IgD-negative memory B cell (primary cell): ENCODE measurements around the gene STK32B. TPM values are rescaled to one million over a fixed set of nuclear protein-coding genes. Genes with fewer than 3 reads are reported as not detected.

Source experiments
- H3K27ac Mint-ChIP-seq, 3 donors: one replicate each; pipeline ENCODE4 v1.8.0; 2020 to 2022; ENCODE audit warnings: mild to moderate bottlenecking in 3 of 3, mixed read lengths in 3 of 3, moderate library complexity in 1 of 3
- H3K27me3 Mint-ChIP-seq: one replicate; pipeline ENCODE4 v1.8.0; 2021; ENCODE audit warnings: mixed read lengths
- H3K36me3 Mint-ChIP-seq: one replicate; pipeline ENCODE4 v1.8.0; 2020; ENCODE audit warnings: mild to moderate bottlenecking, mixed read lengths
- H3K4me1 Mint-ChIP-seq, 3 donors: one replicate each; pipeline ENCODE4 v1.8.0; 2020 to 2022; ENCODE audit warnings: mixed read lengths in 3 of 3, mild to moderate bottlenecking in 1 of 3
- H3K4me3 Mint-ChIP-seq, 4 donors: one replicate each; pipeline ENCODE4 v1.8.0; 2020 to 2022; ENCODE audit warnings: mild to moderate bottlenecking in 4 of 4, mixed read lengths in 4 of 4, moderate library complexity in 3 of 4
- H3K9me3 Mint-ChIP-seq, 3 donors: one replicate each; pipeline ENCODE4 v1.8.0; 2020 to 2021; ENCODE audit warnings: mixed read lengths in 3 of 3, mild to moderate bottlenecking in 1 of 3
- polyA plus RNA-seq: library from polyadenylated mRNA; unstranded; fragments of 300-500 nt; fragmentation: Illumina TruSeq; gene quantifications from one replicate; pipeline ENCODE4 v1.2.3, GENCODE V29; 2021

STK32B gene
- polyA plus RNA-seq, 1 donor from 2014 or later, result not detected

- no peaks in the 10 kb centered on the region for H3K4me1 Mint-ChIP-seq
- H3K27me3 Mint-ChIP-seq, result no peaks in the 10 kb centered on the region
- H3K4me3 Mint-ChIP-seq, result no peak overlapping the region
- H3K36me3 Mint-ChIP-seq, result no peaks in the 10 kb centered on the region
- peaks cover 0 to 6% (median 0%) of the 10 kb centered on the region in 3 donors for H3K9me3 Mint-ChIP-seq
- H3K27ac Mint-ChIP-seq, result no peak overlapping the region
Observed at GRCh38 chr4:5137226-5137625, 85.9 kb downstream of the STK32B start.

- peaks cover 0 to 5% (median 0%) of the 10 kb centered on the region in 3 donors for H3K9me3 Mint-ChIP-seq
- H3K36me3 Mint-ChIP-seq, result no peaks in the 10 kb centered on the region
- no peak overlapping the region for H3K4me3 Mint-ChIP-seq
- no peak overlapping the region for H3K27ac Mint-ChIP-seq
- no peaks in the 10 kb centered on the region for H3K27me3 Mint-ChIP-seq
- H3K4me1 Mint-ChIP-seq, result no peaks in the 10 kb centered on the region
Observed at GRCh38 chr4:5137927-5138326, 86.6 kb downstream of the STK32B start.

GRCh38 chr4:5138389-5138788, 87.1 kb downstream of the STK32B start:
- Mint-ChIP-seq H3K9me3 (peaks cover 0 to 3% (median 0%) of the 10 kb centered on the region in 3 donors), H3K27ac (no peak overlapping the region), H3K4me3 (no peak overlapping the region), H3K36me3 (no peaks in the 10 kb centered on the region), H3K27me3 (no peaks in the 10 kb centered on the region), H3K4me1 (no peaks in the 10 kb centered on the region)

GRCh38 chr4:5139141-5139540, 87.9 kb downstream of the STK32B start:
- Mint-ChIP-seq H3K27me3 (no peaks in the 10 kb centered on the region), H3K4me3 (no peak overlapping the region), H3K36me3 (no peaks in the 10 kb centered on the region), H3K27ac (no peak overlapping the region), H3K9me3 (peaks cover 0 to 2% (median 0%) of the 10 kb centered on the region in 3 donors), H3K4me1 (no peaks in the 10 kb centered on the region)

- no peaks in the 10 kb centered on the region for H3K27me3 Mint-ChIP-seq
- H3K9me3 Mint-ChIP-seq, result no peaks in the 10 kb centered on the region
- H3K4me3 Mint-ChIP-seq, result no peak overlapping the region
- H3K36me3 Mint-ChIP-seq, result no peaks in the 10 kb centered on the region
- H3K27ac Mint-ChIP-seq, result no peak overlapping the region
- H3K4me1 Mint-ChIP-seq, result no peaks in the 10 kb centered on the region
Observed at GRCh38 chr4:5141802-5142201, 90.5 kb downstream of the STK32B start.

- H3K27ac Mint-ChIP-seq, result no peak overlapping the region
- H3K4me3 Mint-ChIP-seq, result no peak overlapping the region
- H3K27me3 Mint-ChIP-seq, result no peaks in the 10 kb centered on the region
- no peaks in the 10 kb centered on the region for H3K4me1 Mint-ChIP-seq
- H3K36me3 Mint-ChIP-seq, result no peaks in the 10 kb centered on the region
- no peaks in the 10 kb centered on the region for H3K9me3 Mint-ChIP-seq
Observed at GRCh38 chr4:5142726-5143125, 91.4 kb downstream of the STK32B start.

- H3K4me3 Mint-ChIP-seq, result no peak overlapping the region
- no peaks in the 10 kb centered on the region for H3K36me3 Mint-ChIP-seq
- H3K27ac Mint-ChIP-seq, result peak overlapping the region in 2 of 3 donors; percentile 3 to 65
- H3K27me3 Mint-ChIP-seq, result no peaks in the 10 kb centered on the region
- H3K9me3 Mint-ChIP-seq, result no peaks in the 10 kb centered on the region
- H3K4me1 Mint-ChIP-seq, result no peaks in the 10 kb centered on the region
Observed at GRCh38 chr4:5143306-5143861, 92.1 kb downstream of the STK32B start.

- peak overlapping the region in 1 of 3 donors; percentile 3 for H3K27ac Mint-ChIP-seq
- H3K27me3 Mint-ChIP-seq, result no peaks in the 10 kb centered on the region
- H3K36me3 Mint-ChIP-seq, result no peaks in the 10 kb centered on the region
- H3K4me1 Mint-ChIP-seq, result no peaks in the 10 kb centered on the region
- no peaks in the 10 kb centered on the region for H3K9me3 Mint-ChIP-seq
- H3K4me3 Mint-ChIP-seq, result no peak overlapping the region
Observed at GRCh38 chr4:5143940-5144339, 92.7 kb downstream of the STK32B start.

GRCh38 chr4:5144384-5144783, 93.1 kb downstream of the STK32B start:
- no peaks in the 10 kb centered on the region for H3K36me3 Mint-ChIP-seq

GRCh38 chr4:5146248-5146647, 95.0 kb downstream of the STK32B start:
- H3K27me3 Mint-ChIP-seq, result no peaks in the 10 kb centered on the region
- H3K27ac Mint-ChIP-seq, result no peak overlapping the region
- H3K9me3 Mint-ChIP-seq, result no peaks in the 10 kb centered on the region
- H3K4me1 Mint-ChIP-seq, result no peaks in the 10 kb centered on the region
- no peaks in the 10 kb centered on the region for H3K36me3 Mint-ChIP-seq
- H3K4me3 Mint-ChIP-seq, result no peak overlapping the region

More at GRCh38 chr4:5144384-5144783, 93.1 kb downstream of the STK32B start:
- H3K9me3 Mint-ChIP-seq, result no peaks in the 10 kb centered on the region
- H3K27me3 Mint-ChIP-seq, result no peaks in the 10 kb centered on the region
- no peaks in the 10 kb centered on the region for H3K4me1 Mint-ChIP-seq
- H3K27ac Mint-ChIP-seq, result no peak overlapping the region
- H3K4me3 Mint-ChIP-seq, result no peak overlapping the region

- no peak overlapping the region for H3K4me3 Mint-ChIP-seq
- H3K9me3 Mint-ChIP-seq, result peaks cover 0 to 2% (median 0%) of the 10 kb centered on the region in 3 donors
- H3K36me3 Mint-ChIP-seq, result no peaks in the 10 kb centered on the region
- H3K27ac Mint-ChIP-seq, result no peak overlapping the region
- no peaks in the 10 kb centered on the region for H3K27me3 Mint-ChIP-seq
- no peaks in the 10 kb centered on the region for H3K4me1 Mint-ChIP-seq
Observed at GRCh38 chr4:5152521-5152920, 101.2 kb downstream of the STK32B start.

- Mint-ChIP-seq H3K27ac (no peak overlapping the region), H3K27me3 (no peaks in the 10 kb centered on the region), H3K9me3 (peaks cover 0 to 2% (median 0%) of the 10 kb centered on the region in 3 donors), H3K4me1 (no peaks in the 10 kb centered on the region), H3K4me3 (no peak overlapping the region), H3K36me3 (no peaks in the 10 kb centered on the region)
Observed at GRCh38 chr4:5156682-5157081, 105.4 kb downstream of the STK32B start.

GRCh38 chr4:5157791-5158770, 106.8 kb downstream of the STK32B start:
- H3K4me3 Mint-ChIP-seq, result no peak overlapping the region
- H3K27me3 Mint-ChIP-seq, result no peaks in the 10 kb centered on the region
- H3K4me1 Mint-ChIP-seq, result no peaks in the 10 kb centered on the region
- H3K36me3 Mint-ChIP-seq, result no peaks in the 10 kb centered on the region
- H3K27ac Mint-ChIP-seq, result no peak overlapping the region
- peaks cover 0 to 2% (median 0%) of the 10 kb centered on the region in 3 donors for H3K9me3 Mint-ChIP-seq

GRCh38 chr4:5158825-5159224, 107.5 kb downstream of the STK32B start:
- Mint-ChIP-seq H3K9me3 (peaks cover 0 to 2% (median 0%) of the 10 kb centered on the region in 3 donors), H3K27me3 (no peaks in the 10 kb centered on the region), H3K4me1 (no peaks in the 10 kb centered on the region), H3K36me3 (no peaks in the 10 kb centered on the region), H3K27ac (no peak overlapping the region), H3K4me3 (no peak overlapping the region)

GRCh38 chr4:5160668-5161067, 109.4 kb downstream of the STK32B start:
- Mint-ChIP-seq H3K9me3 (peaks cover 0 to under 1% (median 0%) of the 10 kb centered on the region in 3 donors), H3K27me3 (no peaks in the 10 kb centered on the region), H3K4me3 (no peak overlapping the region), H3K4me1 (no peaks in the 10 kb centered on the region), H3K27ac (no peak overlapping the region), H3K36me3 (no peaks in the 10 kb centered on the region)
